GM12865 (cell line): ENCODE measurements around the gene KRTAP10-2.

Experiments
- DNase-seq: peaks from one replicate; pipeline ENCODE4 v3.0.0; 2010; ENCODE audit warnings: low read depth
- H3K4me3 ChIP-seq: 2 replicates; pipeline ENCODE4 v1.5.1; 2011; ENCODE audit warnings: mild to moderate bottlenecking, low read depth, low read length, control low read depth
- CTCF ChIP-seq: IDR thresholded peaks from 2 replicates; pipeline ENCODE4 v1.5.1; 2011; ENCODE audit warnings: low read length, control low read depth, low read depth, inconsistent platforms; ENCODE audit not compliant: insufficient read depth; ENCODE audit errors: missing control alignments

The KRTAP10-2 gene

GRCh38 chr21:44524414-44525371 lies 26.6 kb downstream of the KRTAP10-2 start:
- no peak for DNase-seq
- H3K4me3 ChIP-seq = no peak overlapping the region
- TF ChIP-seq CTCF = no peak

GRCh38 chr21:44523567-44524413 lies 27.5 kb downstream of the KRTAP10-2 start:
- no peak overlapping the region for H3K4me3 ChIP-seq
- no peak for DNase-seq
- TF ChIP-seq CTCF = no peak

GRCh38 chr21:44522753-44523204 lies 28.5 kb downstream of the KRTAP10-2 start:
- H3K4me3 ChIP-seq = no peak overlapping the region
- TF ChIP-seq CTCF = no peak
- DNase-seq = no peak

GRCh38 chr21:44521928-44522752 lies 29.2 kb downstream of the KRTAP10-2 start:
- no peak for TF ChIP-seq CTCF
- no peak for DNase-seq
- no peak overlapping the region for H3K4me3 ChIP-seq

DNA sequence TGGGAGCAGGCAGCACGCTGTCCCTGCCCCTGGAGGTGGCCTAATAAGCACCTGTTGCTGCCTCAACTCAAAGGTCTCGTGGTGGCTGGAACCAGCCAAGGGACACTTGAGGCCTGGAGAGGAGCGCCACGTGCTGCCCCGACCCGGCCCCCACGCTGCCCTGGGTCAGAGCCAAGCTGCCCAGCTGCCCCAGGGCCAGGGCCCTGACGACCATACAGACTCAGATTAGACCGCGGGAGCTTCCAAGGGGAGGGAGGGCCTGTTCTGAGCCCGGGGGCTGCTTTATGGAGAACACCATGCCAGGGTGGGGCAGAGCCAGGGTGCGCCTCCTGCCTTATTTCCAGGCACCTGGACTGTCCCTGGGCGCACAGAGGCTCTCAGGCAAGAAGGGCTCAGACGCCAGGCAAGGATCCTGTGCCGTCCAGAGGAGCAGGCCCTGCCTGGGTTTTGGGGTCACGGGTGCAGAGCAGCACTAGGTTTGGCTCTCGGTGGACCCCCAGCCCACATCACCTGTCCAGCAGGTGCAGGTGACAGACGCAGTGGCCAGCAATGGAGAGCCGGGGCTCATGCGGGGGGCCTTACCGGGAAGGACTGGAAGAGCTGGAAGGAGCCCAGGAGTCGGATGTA lies 29.9 kb downstream of the KRTAP10-2 start:
- DNase-seq = no peak
- H3K4me3 ChIP-seq = no peak overlapping the region
- no peak for TF ChIP-seq CTCF
